Activated T-cell treated with anti-CD3 and anti-CD28 coated beads, Interleukin-2, amount 50 U/mL, for 24 hours (primary cell): Measurements from ENCODE around the gene HOXB5.

ENCODE experiments used
- DNase-seq: peaks from one replicate; pipeline ENCODE4 v3.0.0-alpha.2; 2020
- H3K27ac Mint-ChIP-seq: 2 replicates; pipeline ENCODE4 v1.8.0; 2020; ENCODE audit warnings: mild to moderate bottlenecking, mixed read lengths
- H3K27me3 Mint-ChIP-seq: 2 replicates; pipeline ENCODE4 v1.8.0; 2020; ENCODE audit warnings: mixed read lengths
- H3K36me3 Mint-ChIP-seq: 2 replicates; pipeline ENCODE4 v1.8.0; 2020; ENCODE audit warnings: low read depth, mixed read lengths
- H3K4me1 Mint-ChIP-seq: 2 replicates; pipeline ENCODE4 v1.8.0; 2020; ENCODE audit warnings: low read depth, mixed read lengths
- H3K4me3 Mint-ChIP-seq: 2 replicates; pipeline ENCODE4 v1.8.0; 2020; ENCODE audit warnings: mild to moderate bottlenecking, moderate library complexity, mixed read lengths
- H3K9me3 Mint-ChIP-seq: 2 replicates; pipeline ENCODE4 v1.8.0; 2020; ENCODE audit warnings: mixed read lengths

HOXB5 gene

GRCh38 chr17:48624544-48625494, 31.2 kb upstream of the HOXB5 start:
- Mint-ChIP-seq H3K4me1 (peaks cover 10% of the 10 kb centered on the region), H3K9me3 (no peaks in the 10 kb centered on the region), H3K27me3 (peaks cover 90% of the 10 kb centered on the region), H3K4me3 (peak overlapping the region; percentile 80), H3K27ac (no peak overlapping the region), H3K36me3 (no peaks in the 10 kb centered on the region)
- DNase-seq, result peak; percentile 61

GRCh38 chr17:48624118-48624517, 30.5 kb upstream of the HOXB5 start:
- Mint-ChIP-seq H3K4me1 (peaks cover 14% of the 10 kb centered on the region), H3K36me3 (no peaks in the 10 kb centered on the region), H3K27ac (no peak overlapping the region), H3K27me3 (peaks cover 89% of the 10 kb centered on the region), H3K4me3 (no peak overlapping the region), H3K9me3 (no peaks in the 10 kb centered on the region)
- DNase-seq, result no peak

- no peak for DNase-seq
- Mint-ChIP-seq H3K27ac (no peak overlapping the region), H3K36me3 (no peaks in the 10 kb centered on the region), H3K4me1 (peaks cover 17% of the 10 kb centered on the region), H3K27me3 (peaks cover 89% of the 10 kb centered on the region), H3K4me3 (no peak overlapping the region), H3K9me3 (no peaks in the 10 kb centered on the region)
Observed at GRCh38 chr17:48623583-48623982, 30.0 kb upstream of the HOXB5 start.

- Mint-ChIP-seq H3K4me3 (no peak overlapping the region), H3K9me3 (no peaks in the 10 kb centered on the region), H3K4me1 (peaks cover 23% of the 10 kb centered on the region), H3K27ac (no peak overlapping the region), H3K36me3 (no peaks in the 10 kb centered on the region), H3K27me3 (peaks cover 89% of the 10 kb centered on the region)
- no peak for DNase-seq
Observed at GRCh38 chr17:48622857-48623256, 29.3 kb upstream of the HOXB5 start.

GRCh38 chr17:48621410-48622392, 28.1 kb upstream of the HOXB5 start:
- Mint-ChIP-seq H3K4me3 (no peak overlapping the region), H3K27ac (no peak overlapping the region), H3K36me3 (no peaks in the 10 kb centered on the region), H3K4me1 (peaks cover 23% of the 10 kb centered on the region), H3K9me3 (no peaks in the 10 kb centered on the region), H3K27me3 (peaks cover 89% of the 10 kb centered on the region)
- no peak for DNase-seq

- Mint-ChIP-seq H3K4me1 (peaks cover 25% of the 10 kb centered on the region), H3K27ac (no peak overlapping the region), H3K4me3 (no peak overlapping the region), H3K36me3 (no peaks in the 10 kb centered on the region), H3K9me3 (no peaks in the 10 kb centered on the region), H3K27me3 (peaks cover 94% of the 10 kb centered on the region)
- DNase-seq, result no peak
Observed at GRCh38 chr17:48620461-48621139, 27.0 kb upstream of the HOXB5 start.

GRCh38 chr17:48619826-48620449, 26.4 kb upstream of the HOXB5 start:
- H3K27me3 Mint-ChIP-seq, result peaks cover 97% of the 10 kb centered on the region
- H3K27ac Mint-ChIP-seq, result peak overlapping the region; percentile 7
- H3K4me1 Mint-ChIP-seq, result peaks cover 29% of the 10 kb centered on the region
- H3K36me3 Mint-ChIP-seq, result no peaks in the 10 kb centered on the region
- DNase-seq, result no peak
- no peaks in the 10 kb centered on the region for H3K9me3 Mint-ChIP-seq
- H3K4me3 Mint-ChIP-seq, result no peak overlapping the region

- DNase-seq, result peak; percentile 90
- Mint-ChIP-seq H3K4me3 (peak overlapping the region; percentile 15), H3K9me3 (no peaks in the 10 kb centered on the region), H3K27ac (peak overlapping the region; percentile 38), H3K36me3 (no peaks in the 10 kb centered on the region), H3K4me1 (peaks cover 40% of the 10 kb centered on the region), H3K27me3 (peaks cover 99% of the 10 kb centered on the region)
Observed at GRCh38 chr17:48618256-48618896, 24.8 kb upstream of the HOXB5 start.

GRCh38 chr17:48617471-48618255, 24.1 kb upstream of the HOXB5 start:
- Mint-ChIP-seq H3K27me3 (peaks cover 97% of the 10 kb centered on the region), H3K4me3 (no peak overlapping the region), H3K9me3 (no peaks in the 10 kb centered on the region), H3K27ac (no peak overlapping the region), H3K4me1 (peaks cover 43% of the 10 kb centered on the region), H3K36me3 (no peaks in the 10 kb centered on the region)
- no peak for DNase-seq

- no peaks in the 10 kb centered on the region for H3K36me3 Mint-ChIP-seq
- DNase-seq, result no peak
- no peak overlapping the region for H3K27ac Mint-ChIP-seq
- no peak overlapping the region for H3K4me3 Mint-ChIP-seq
- peaks cover 49% of the 10 kb centered on the region for H3K4me1 Mint-ChIP-seq
- H3K27me3 Mint-ChIP-seq, result peaks cover 95% of the 10 kb centered on the region
- no peaks in the 10 kb centered on the region for H3K9me3 Mint-ChIP-seq
Observed at GRCh38 chr17:48616717-48617470, 23.3 kb upstream of the HOXB5 start.

- DNase-seq, result no peak
- Mint-ChIP-seq H3K27me3 (peaks cover 95% of the 10 kb centered on the region), H3K27ac (no peak overlapping the region), H3K4me3 (no peak overlapping the region), H3K4me1 (peaks cover 56% of the 10 kb centered on the region), H3K36me3 (no peaks in the 10 kb centered on the region), H3K9me3 (no peaks in the 10 kb centered on the region)
Observed at GRCh38 chr17:48615963-48616716, 22.6 kb upstream of the HOXB5 start.
